Measurements from ENCODE around the gene NFAM1.

The NFAM1 gene, protein sequence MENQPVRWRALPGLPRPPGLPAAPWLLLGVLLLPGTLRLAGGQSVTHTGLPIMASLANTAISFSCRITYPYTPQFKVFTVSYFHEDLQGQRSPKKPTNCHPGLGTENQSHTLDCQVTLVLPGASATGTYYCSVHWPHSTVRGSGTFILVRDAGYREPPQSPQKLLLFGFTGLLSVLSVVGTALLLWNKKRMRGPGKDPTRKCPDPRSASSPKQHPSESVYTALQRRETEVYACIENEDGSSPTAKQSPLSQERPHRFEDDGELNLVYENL

DNA sequence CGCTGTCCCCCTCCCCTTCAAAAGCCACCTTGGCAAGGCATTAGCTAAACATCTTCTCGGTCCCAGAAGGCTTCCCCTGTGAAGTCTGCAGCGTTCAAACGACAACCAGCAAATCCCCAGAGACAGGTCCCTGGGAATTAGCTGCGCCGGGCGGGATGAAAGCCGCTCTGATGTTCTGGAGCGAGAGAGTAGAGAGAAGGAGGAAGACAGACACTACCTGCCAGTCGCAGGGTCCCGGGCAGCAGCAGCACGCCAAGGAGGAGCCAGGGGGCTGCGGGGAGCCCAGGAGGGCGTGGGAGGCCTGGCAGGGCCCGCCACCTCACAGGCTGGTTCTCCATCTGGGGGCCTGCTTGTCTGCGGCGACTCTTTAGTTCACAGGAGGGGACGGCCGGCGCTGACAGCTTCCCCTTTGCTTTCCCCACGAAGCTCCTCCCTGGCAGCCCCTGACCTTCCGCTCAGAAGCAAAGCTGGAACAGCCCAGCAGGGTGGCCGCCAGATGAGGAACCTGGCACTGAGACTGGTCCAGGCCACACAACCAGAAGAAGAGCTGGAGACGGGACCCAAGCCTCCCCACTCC is at the start of gene NFAM1:
Gene NFAM1, minus strand, starts transcription at position 384 of the 577 bp plus-strand sequence. Its CDS starts 46 bp downstream, at position 338.
- no peak for DNase-seq

DNA sequence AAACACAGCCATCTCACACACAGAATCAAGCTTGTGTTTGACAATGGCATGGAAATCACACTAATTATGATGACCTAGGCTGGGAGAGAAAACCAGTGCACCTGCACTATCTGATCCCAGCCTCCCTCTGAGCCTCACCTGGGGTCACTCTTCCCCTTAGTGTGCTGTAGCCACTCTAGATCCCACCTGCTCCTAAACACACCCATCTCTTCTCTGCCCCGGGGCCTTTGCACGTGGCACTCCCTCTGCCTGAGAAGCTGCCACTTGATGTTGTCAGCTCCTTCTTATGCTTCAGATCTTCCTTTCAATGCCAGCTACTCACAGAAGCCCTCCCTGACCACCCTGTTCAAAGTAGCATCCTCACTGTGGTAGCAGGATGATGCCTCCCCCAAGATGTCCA is 42.9 kb upstream of the NFAM1 start:
- DNase-seq: no peak

DNA sequence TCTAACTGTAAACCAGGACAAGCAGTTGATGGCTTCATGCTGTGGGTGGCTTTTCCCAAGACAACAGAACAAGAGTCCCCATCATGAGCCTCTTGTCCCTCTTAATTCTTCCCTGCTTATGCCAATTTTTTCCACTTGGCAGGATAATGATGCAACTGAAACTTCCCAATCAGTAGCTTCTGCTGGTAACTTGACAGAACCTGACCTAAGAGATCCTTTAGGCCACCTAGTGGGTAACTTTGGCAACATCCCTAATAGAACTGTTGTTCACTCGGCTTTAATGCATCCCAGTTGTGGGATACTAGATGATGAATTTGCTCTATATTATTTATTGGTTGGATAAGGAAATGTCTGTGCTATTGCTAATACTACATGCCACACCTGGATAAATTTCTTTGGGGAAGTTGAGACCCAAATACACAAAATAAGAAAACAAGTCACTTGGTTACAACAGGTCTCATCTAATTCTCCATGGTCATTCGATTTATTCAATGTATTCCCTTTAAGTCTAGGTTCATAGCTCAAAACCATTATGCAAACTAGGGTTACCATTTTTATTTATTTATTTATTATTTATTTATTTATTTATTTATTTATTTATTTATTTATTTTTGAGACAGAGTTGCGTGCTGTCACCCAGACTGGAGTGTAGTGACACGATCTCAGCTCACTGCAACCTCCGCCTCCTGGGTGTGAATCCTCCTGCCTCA is 41.4 kb upstream of the NFAM1 start:
- DNase-seq: peak; percentile 5

DNA sequence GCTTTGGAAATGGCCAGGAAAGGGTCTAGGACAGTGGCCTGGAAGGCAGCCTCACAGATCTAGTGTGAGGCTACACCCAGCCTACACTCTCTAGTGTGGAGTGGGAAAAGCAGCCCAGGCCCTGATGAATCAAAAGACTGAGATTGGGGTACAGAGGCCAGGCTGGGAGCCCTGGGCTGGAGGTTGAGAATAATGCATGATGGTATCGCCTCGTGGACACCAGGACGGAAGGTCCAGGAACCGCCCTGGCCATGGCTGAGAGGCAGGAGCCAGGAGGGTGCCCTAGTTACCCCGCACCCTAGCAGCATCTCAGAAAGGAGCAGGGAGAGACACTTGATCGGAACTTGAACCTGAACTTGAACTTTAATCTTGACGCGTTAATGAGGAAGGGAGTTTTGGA is 40.5 kb upstream of the NFAM1 start:
- DNase-seq: no peak

DNA sequence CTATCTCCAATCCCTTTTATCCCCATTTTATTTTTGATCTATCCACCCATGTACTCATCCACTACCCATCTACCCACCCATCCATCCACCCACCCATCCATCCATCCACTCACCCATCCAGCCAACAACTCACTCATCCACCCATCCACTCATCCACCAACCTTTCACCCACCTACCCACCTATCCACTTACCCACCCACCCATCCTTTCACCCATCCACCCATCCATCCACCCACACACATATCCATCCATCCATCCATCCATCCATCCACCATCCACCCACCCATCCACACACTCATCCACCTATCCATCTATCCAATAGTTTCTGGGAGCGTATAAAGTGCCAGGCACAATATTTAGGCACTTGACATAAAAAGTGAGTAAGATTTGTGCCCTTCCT is 39.2 kb upstream of the NFAM1 start:
- no peak for DNase-seq

DNA sequence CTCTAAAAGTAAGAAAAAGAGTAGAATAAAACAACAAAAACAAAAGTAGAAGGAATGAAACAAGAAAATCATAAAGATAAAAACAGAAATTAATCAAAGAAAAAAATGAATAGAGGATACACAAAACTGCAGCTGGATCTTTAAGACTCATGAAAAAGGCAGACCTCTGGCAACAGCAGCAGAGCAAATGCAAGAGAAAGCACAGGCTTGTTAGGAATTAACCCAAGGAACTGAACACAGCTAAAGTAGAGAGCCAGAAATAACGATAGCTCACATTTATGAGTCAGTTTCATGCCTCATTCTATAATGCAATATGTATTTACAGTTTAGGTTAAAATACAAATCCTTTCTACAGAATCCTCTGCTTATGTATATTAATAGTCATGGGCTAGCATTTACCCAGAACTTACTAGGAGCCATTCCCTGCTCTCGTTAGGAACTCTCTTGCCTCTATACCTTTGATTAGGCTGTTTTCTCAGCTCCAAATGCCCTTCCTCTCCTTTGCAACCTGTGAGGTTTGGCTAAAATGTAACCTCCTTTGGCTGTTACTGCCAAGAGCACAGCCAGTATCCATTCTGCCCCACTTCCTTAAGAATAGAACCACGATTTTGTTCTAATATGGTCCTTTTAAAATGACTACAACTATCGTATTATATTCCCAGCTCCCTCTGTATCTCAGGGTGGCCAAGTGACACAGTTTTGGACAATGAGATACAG is 38.3 kb upstream of the NFAM1 start:
- DNase-seq: no peak

DNA sequence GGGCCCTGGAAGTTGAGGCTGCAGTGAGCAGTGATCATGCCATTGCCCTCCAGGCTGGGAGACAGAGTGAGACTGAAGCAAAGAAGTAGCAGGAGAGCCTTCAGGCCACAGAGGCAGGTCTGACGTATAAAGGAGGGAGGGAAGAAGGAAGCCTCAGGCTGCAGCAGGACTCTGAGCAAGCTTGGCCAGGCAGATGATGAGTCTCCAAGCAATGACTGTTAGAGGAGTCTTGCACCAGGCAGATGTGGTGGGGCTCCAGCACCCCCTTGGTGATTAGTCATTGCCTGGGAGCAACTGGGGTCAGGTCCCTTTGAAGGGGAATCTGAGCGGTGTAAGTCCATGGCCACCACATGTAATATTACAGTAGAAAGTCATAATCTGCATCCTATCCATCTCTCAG is 36.6 kb upstream of the NFAM1 start:
- DNase-seq: no peak

DNA sequence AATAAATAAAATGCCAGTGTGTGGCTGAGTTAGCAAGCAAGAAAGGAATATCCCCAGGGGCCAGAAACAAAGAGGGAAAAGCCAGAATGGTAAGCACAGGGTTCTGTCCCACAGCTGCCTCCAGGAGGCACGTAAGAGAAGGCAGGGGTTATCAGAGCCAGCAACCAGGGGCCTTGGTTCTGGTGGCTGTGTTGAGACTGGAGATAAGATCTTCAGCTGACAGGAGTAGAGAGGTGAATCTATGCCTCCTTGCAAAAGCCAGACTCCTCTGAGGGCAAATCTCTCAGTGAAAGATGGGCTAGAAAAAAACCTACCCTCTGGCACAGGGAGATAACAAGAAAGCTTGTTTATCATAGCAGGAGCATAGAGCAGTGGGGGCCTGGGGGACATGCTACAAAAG is 29.8 kb upstream of the NFAM1 start:
- no peak for DNase-seq

DNA sequence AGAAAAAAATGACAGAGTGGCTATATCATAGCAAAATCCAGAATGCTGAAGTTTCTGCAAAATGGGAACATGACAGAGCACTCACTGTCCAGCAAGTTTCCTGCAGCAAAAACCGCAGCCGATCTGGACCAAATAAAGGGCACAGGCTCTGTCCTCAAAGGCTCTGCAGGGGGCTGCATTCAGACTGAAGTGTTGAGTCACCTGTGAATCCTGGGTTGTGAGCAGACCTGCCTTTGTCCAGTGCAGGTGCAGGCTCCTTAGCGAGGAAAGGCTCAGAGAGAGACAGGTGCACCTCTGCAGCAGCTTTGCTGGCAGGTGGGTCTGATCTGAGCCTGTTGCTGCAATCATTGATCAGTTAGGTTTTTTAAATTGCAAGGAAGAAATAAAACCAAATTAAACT is 29.3 kb upstream of the NFAM1 start:
- peak; percentile 84 for DNase-seq

DNA sequence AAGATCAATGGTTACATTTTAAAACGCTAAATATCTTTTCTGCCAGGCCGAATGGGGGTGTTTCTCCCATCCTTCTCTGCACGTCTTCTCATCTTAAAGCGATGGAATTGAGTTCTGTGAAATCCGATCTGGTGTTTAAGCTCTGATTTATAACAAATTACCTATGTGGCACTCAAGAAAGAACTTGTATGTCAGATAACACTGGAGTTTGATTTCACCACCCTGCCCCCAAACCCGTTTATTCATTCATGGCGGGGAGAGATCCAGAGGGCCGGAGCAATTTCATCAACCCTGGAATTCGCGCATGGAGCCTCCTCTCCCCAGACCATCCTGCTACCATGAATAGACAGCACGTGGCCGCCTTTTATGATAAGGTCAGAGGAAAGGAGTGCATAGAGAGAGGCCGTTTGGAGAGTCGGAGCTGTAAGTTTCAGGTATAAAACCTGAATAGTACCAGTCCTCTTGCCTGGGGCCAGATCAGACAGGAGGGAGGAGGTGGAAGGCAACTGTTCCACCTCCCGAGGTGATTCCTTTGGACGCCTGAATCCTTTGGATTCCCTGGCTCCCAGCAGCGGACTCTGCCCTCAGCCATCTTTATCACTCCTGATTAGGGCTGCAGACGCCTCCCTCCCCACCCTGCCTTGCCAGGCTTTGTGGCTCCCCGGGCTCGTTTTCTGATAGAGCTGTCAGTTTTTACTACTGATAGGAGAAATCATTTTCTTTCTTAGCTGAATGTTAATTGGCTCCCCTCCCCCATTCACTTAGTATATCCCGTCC is 27.3 kb upstream of the NFAM1 start:
- DNase-seq: no peak

DNA sequence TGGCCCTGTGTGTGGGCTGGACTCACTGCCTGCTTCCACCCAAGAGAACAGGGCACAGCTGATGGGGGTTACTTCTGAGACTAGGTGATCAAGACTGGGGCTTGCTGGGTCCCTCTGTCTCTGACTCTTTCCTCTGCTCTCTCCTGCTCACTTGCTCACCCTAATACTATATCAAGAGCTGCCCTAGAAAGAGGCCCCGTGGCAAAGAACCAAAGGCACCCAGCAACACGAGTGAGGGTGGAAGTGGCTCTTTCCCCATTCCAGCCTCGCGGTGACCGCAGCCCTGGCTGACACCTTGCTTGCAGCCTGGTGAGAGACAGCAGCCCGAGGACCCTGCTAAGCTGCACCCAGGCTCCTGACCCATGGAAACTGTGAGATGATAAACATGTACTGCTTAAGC is 20.7 kb upstream of the NFAM1 start:
- DNase-seq: no peak

DNA sequence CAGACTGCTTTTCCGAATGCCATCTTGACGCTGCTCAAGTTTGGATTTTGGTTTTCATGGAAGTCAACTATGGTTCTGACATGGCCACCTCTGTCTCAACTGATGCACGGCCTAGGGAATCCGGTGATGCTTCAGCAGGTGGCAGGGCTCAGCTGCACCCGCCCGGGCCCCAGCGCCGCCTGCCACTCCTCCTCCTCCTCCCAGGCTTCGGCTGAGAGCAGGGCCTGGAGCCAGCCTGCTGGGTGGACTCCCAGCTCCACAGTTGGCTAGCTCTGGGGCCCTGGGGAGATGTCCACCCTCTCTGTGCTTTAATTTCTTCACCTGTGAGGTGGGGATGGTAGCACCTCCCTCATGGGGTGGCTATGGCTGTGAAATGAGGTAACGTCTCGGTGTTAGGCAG is 20.3 kb upstream of the NFAM1 start:
- DNase-seq: no peak

DNA sequence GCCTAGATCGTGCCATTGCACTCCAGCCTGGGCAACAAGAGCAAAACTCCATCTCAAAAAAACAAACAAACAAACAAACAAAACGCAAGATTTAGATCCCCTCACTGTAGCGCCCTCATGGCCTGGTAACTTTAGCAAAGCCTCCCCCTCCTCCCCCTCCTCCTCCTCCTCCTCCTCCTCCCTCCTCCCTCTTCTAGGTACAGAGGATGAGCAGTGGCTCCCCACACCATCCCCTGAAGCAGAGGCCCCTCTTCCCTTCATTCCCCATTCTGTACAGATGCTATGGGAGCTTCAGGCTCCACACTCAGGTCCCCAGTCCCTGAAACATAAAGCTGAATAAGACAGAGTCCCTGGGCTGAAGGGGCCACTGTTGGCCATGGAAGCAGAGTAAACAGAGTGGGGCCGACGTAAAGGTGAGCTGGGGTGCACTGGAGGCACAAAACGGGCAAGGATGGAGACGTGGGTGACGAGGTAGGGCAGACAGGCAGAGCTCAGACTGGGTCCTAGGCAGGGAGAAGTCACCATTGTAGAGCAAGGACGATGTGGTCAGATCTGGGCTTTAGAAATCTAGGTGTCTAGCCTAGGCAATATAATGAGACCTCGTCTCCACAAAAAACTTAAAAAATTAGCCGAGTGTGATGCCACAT is 19.4 kb upstream of the NFAM1 start:
- DNase-seq: no peak

DNA sequence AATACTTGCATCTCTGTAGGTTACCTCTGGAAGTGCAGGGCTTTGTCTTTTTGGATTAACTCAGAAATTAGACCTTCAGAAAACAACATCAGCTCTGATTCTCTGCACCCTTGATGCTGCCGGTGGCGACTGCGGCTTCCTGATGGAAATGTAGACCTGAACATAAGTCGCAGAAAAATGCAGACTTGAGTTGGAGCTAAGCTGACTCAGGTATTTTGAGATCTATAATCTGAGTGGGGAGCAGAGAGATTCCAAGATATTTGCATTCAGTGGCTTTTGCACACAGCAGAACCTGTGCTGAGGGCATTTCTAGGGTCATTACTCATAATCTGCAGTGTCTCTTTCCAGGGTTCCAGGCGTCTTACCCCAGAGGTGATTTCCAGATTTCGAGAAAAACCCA is 18.7 kb upstream of the NFAM1 start:
- no peak for DNase-seq

DNA sequence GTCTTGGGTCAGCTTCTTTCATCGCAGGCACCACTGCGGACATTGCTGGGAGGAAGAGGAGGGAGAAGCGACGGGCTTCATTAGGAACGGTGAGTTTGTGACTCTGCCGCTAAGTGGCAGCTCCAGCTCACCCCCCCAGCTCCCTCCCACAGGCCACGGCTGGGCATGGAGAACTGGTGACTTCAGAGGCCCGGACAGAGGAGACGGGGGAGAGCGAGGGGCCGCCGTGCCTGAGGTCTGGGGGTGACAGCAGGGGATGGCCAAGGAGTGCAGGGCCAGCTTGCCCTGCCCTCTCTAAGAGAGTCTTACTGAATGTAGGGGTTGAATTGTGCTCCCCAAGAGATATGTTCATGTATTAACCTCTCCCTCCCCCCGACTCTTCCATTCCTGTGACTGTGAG is 13.9 kb upstream of the NFAM1 start:
- DNase-seq: no peak

DNA sequence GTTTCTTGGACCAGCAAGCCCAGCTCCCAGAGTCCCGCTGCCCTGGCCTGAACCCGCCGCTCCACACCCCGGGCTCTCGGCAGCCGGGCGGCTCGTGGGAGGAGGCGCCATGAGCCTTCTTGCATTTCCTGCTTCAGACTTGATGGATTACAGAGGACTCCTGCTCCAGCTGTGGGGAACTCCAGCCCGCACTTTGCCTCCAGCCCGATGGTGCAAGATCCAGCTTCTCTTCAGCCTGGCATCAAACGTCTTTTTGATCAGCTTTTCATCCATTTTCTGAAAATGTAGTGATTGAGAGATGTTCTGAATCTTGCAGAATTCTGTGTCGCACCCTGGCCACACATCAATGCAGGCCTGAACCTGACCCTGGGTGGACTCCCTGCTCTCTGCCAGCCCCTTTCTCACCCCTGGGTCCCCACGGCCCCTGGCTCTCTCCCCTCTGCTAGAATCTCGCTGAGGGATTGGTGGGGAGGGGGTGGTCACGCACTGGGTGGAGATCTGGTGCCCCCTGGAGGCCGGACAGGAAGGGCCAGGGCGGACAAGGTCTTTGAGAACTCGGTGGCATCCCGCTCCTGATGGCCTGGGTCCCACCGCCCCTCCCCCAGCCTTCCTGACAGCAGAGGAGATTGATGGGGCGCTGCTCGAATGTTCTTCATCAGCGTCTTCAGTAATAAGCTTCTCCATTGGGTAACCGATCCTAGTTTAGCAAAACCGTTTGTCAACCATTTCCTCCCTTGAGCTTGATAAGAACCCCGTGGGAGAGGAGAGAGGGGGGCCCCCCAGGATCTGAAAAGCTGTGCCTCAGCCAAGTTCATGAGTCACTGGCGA is 12.1 kb upstream of the NFAM1 start:
- peak; percentile 43 for DNase-seq

DNA sequence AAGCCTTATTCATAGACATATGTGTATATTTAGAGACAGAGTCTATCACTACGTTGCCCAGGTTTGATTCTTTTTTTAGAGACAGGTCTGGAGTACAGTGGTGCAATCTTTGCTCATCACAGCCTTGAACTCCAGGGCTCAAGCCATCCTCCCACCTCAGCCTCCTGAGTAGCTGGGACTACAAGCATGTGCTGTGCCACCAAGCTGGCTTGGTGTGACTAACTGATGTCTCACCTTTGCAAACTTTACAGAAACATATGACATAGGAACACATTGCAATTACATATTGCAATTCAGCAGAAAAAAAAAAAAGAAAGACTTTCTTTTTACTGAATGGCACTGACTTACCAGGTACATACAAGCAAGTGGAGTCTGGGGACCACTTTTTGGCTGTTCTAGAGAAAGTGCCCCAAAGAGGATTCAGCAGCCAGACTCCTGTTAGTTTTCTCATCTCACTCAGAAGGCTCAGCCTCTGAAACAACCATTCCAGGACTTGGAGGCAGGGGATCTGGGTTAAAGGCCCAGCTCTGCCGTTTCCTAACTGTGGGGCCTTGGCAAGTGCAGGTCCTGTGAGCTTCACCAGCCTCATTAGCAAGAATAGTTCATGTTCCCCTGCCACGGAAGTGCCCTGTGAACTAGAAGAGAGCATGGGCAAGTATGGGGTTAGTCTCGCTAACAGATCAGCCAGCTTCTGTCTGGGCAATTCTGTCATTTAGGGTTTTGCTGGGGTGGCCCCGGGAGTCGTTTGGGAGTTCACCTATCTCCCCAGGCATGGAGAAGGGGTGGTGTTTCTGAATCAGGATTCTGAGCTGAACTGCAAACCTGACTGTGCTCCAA is 11.3 kb upstream of the NFAM1 start:
- DNase-seq: no peak

DNA sequence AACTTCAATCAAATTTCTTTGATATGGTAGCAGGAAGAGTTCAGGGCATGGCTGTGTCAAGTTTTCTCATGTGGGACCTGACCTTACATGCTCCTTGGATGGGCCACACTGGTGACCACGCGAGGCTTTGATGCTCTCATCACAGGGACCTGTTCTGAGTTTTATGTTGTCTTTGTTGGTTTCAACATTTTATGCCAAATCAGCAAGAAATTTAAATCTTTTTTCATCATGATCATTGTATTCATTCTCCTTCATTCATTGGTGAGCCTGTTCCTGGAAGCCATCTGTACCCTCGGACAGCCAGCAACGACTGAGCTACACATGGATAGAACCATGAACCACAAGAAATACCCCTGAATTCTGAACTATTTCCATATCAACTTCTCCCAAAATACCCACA is 10.5 kb upstream of the NFAM1 start:
- DNase-seq: no peak

DNA sequence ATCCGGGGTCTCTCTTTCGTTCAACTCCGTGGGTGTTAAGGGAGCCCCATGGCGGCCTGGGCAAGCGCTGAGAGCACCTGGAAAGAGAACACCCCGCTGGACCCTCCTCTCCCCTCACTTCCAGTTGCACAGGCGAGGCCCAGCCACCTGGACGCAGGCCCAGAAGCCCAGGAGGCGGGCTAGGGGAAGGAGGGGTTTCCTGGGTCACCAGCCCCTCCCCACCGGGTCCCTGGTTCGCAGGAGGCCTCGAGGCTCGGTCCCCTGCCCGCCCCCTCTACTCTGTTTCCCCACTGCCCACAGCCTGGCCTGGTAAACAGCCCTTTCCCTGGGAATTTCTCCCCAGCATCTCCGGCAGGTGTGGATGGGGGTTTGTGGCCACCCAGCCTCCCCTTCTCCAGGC is 8.5 kb upstream of the NFAM1 start:
- DNase-seq: no peak

DNA sequence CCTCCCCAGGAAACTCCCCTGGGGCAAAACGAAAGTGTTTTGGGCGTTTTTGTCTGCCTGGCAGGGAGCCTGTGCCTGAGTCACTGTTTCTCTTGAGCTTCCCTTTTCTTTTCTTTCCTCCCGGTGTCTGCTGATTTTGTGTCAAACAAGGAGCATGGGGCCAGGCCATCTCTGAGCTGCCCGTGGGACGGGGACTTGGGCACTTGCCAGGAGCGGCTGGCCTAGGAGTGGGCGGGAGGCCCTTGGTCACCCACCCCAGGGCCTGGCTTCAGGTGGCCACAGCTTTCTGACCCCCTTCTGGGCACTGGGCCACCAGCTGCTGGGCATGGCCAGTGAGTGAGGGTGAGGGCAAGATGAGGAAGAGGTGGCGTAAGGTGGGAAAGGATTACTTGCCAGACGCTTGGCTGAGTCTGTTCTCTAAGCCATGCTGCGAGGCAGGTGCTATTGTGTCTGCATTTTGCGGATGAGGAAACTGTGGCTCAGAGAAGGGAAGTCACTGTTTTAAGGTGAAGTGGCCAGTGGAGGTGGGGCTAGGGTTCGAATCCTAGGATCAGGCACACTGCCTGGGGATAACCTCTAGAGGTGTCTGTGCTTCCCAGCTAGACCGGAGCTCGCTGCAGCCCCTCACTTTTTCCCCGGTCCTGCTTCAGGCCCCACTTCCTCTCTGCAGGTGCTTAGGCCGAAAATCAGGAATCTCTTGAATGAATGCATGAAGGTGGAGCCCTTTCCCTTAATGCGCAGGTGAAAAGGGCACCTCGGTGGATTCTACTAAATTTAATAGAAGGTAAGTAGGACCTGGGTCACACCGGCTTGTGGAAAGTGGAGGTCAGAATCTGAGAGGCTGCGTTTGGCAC is 7.8 kb upstream of the NFAM1 start:
- DNase-seq: no peak

All from NCI-H774 (cell line).